Measurements from ENCODE around the gene DUOX1. TPM values are rescaled to one million over a fixed set of nuclear protein-coding genes. Genes with fewer than 3 reads are reported as not detected.
A peak's percentile ranks its signal among the peaks of the same experiment; 100 is the strongest.

The DUOX1 gene
- total and polyA plus RNA-seq, 2 donors (not counting 3 experiments of a cell fraction or from before 2014, with no cell fraction given): not detected

DNA sequence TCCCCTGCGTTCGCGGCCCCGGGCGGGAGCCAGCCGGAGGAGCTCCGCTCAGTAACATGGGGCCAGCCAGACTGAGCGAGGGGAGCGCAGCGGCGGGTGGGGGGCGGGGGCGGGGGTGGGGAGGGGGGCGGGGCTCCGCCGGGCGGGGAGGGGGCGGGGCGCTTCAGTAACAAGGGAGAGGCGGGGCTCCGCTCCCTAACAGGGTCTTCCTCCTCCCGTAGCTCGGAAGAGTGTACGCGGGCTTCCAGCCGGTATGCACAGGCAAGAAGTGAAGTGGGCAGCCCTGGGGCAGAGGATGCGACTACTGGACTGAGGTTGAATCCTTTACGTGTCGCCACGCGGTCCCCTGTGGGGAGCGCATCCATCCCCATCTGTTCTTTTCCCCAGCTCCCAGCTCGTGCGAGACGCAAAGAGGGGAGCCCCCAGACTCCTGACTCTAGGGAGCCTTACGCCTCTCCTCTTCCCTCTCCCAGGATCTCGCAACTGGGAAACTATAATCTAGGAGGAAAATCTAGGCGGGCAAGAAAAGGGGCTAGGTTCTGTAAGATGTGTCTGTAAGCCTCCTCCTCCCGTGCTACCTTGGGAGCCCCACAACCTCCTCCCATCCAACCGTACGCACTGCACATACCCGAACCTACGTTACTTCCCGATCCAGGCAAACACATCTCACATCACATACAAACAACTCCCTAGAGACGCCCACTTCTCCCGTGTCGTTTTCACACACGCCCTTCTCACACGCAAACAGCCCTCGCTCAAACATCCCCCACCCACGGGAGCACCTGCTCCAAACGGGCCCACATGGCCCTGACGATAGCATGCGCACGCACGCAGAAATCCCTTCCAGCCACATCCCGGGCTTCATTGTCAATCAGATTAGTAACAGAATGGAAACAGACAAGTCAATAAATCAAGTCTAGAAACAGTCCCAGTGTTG lies 58.4 kb downstream of the DUOX1 start, which contains the start of gene SHF:
Gene SHF (minus strand): TSS at position 73 of the 937 bp plus-strand sequence. CDS start 15 bp downstream, at position 58.
- Histone ChIP-seq H3K9ac (replicated peaks; ENCODE audit: extremely low read depth, insufficient read depth, low read length) (peak within 1 kb of the TSS; percentile 43), H3K9me3 (replicated peaks; ENCODE audit: control insufficient read depth, insufficient read depth, low read length) (no peaks in the 10 kb centered on the region), H3K9me1 (replicated peaks; ENCODE audit: control insufficient read depth, extremely low read depth, insufficient read depth, low read length) (no peaks in the 10 kb centered on the region), H3K27ac (ENCODE audit: insufficient read depth, low read depth, low read length) (no peak within 1 kb of the TSS), H2AFZ (ENCODE audit: low read depth, low read length) (peak within 1 kb of the TSS; percentile 89), H3K36me3 (ENCODE audit: control insufficient read depth in 2 of 2, extremely low read depth in 1 of 2, insufficient read depth in 2 of 2, low read length in 2 of 2) (no peaks in the 10 kb centered on the region), H3K4me3 (replicated peaks in 1 of 3; ENCODE audit: insufficient read depth in 1 of 3, low read depth in 1 of 3, low read length in 3 of 3) (peak within 1 kb of the TSS; percentile 43 to 68 (median 67)), H4K20me1 (replicated peaks; ENCODE audit: control insufficient read depth, extremely low read depth, insufficient read depth, low read length) (no peaks in the 10 kb centered on the region), H3K4me2 (ENCODE audit: insufficient read depth, low read length) (peak within 1 kb of the TSS; percentile 89), H3K27me3 (ENCODE audit: control insufficient read depth in 2 of 2, insufficient read depth in 2 of 2, low read length in 2 of 2) (peaks cover 2 to 9% of the 10 kb centered on the region in 2 experiments), H3K79me2 (ENCODE audit: control insufficient read depth, insufficient read depth, low read length) (no peaks in the 10 kb centered on the region), H3K4me1 (ENCODE audit: control insufficient read depth, extremely low read depth, insufficient read depth, low read length) (peaks cover 6% of the 10 kb centered on the region)
- DNase-seq (ENCODE audit: low read depth, low spot score) (peak; percentile 49), FAIRE-seq (peak; percentile 43)
- intact Hi-C loops (cut with micrococcal nuclease) (loop anchor here (1.0 kb wide), 1 partner anchor 10 kb away; no protein-coding TSS in a partner anchor), dilution Hi-C loops (cut with MboI; ENCODE audit: extremely low pct_ligation_motif_present, low sequenced_read_pairs) (no loop called here)
- no TSS peak for BruUV-seq (replicated peaks)
- TF ChIP-seq FOS (IDR thresholded peaks at IDR 0.05; ENCODE audit: borderline replicate concordance, insufficient read depth, low read length) (no peak), JUN (IDR thresholded peaks at IDR 0.05; ENCODE audit: borderline replicate concordance, insufficient read depth, insufficient read length, low read depth) (no peak), GATA2 (IDR thresholded peaks at IDR 0.05; ENCODE audit: insufficient read depth, insufficient read length, low read depth, low read length) (no peak), POLR2A (IDR thresholded peaks at IDR 0.05; ENCODE audit: low read depth, low read length) (no peak), MYC (IDR thresholded peaks at IDR 0.05; ENCODE audit: low read depth, low read length) (no peak), EZH2 (IDR thresholded peaks at IDR 0.05; ENCODE audit: borderline replicate concordance, low read depth, low read length, severe bottlenecking) (no peak), POLR2AphosphoS5 (IDR thresholded peaks at IDR 0.05; ENCODE audit: insufficient read depth, low read depth, low read length) (no peak)
- TF ChIP-seq, protein P1, sequence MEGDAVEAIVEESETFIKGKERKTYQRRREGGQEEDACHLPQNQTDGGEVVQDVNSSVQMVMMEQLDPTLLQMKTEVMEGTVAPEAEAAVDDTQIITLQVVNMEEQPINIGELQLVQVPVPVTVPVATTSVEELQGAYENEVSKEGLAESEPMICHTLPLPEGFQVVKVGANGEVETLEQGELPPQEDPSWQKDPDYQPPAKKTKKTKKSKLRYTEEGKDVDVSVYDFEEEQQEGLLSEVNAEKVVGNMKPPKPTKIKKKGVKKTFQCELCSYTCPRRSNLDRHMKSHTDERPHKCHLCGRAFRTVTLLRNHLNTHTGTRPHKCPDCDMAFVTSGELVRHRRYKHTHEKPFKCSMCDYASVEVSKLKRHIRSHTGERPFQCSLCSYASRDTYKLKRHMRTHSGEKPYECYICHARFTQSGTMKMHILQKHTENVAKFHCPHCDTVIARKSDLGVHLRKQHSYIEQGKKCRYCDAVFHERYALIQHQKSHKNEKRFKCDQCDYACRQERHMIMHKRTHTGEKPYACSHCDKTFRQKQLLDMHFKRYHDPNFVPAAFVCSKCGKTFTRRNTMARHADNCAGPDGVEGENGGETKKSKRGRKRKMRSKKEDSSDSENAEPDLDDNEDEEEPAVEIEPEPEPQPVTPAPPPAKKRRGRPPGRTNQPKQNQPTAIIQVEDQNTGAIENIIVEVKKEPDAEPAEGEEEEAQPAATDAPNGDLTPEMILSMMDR (IDR thresholded peaks at IDR 0.05; ENCODE audit: extremely low read depth in 1 of 2, insufficient read depth in 1 of 2, low read depth in 1 of 2, low read length in 2 of 2): no peak
- TF ChIP-seq, protein P2, sequence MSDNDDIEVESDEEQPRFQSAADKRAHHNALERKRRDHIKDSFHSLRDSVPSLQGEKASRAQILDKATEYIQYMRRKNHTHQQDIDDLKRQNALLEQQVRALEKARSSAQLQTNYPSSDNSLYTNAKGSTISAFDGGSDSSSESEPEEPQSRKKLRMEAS (IDR thresholded peaks at IDR 0.05; ENCODE audit: insufficient read depth, insufficient read length): no peak
- CTCF ChIA-PET: interaction anchor here (0.7 to 1.8 kb wide), 6 partner anchors 10 to 70 kb away, joined by 3 to 6 read pairs (median 4); no protein-coding TSS in a partner anchor
- POLR2A ChIA-PET: interaction anchor here (1.2 kb wide), 1 partner anchor 12 kb away, joined by 7 read pairs; no protein-coding TSS in a partner anchor
